Loucy (cell line): ENCODE data around the gene NSUN6.

Experiments
- EZH2phosphoT487 ChIP-seq: fragments of 200-600 bp; IDR thresholded peaks from 2 replicates; pipeline ENCODE4 v1.6.1; 2018; ENCODE audit warnings: antibody characterized with exemption, mild to moderate bottlenecking, moderate library complexity, borderline replicate concordance
- TF ChIP-seq, protein P1 (sequence below): fragments of 200-600 bp; sonication (generic); conservative IDR thresholded peaks from 2 replicates; pipeline ENCODE4 v1.5.1; 2014; ENCODE audit warnings: mild to moderate bottlenecking, antibody characterized with exemption, low read length

DNA sequence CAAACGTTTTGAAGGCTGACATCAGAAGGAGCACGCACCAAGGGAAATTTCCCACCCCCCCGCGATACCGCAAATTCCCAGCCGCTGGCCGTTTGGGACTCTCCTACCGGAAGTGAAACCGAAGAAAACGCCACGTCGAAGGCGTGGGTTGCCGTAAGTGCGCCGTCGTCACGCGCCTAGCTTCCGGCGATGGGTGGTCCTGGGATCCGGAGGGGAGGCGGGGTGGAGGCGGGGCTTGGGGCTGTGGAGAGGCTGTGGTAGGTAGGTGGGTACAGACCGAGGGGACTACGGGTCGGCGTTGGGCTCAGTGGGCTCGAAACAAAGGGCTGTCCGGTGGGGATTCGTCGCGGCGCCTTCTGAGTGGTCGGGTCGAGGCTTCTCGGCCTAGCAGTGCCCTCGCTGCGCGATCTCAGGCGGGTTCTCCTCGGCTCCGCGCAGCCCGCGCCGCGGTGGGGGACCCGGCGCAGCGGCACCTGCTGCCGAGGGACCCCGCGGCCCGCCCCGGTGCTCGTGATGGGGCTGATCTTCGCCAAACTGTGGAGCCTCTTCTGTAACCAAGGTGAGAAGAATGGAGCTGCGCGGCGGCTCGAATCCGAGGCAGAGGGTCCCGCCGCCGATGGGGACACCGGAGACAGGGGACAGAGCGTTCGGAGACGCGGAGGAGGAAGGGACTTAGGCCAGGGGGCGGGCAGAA, 7.9 kb upstream of the NSUN6 start, which contains the start of gene ARL5B:
- TF ChIP-seq, protein P1, sequence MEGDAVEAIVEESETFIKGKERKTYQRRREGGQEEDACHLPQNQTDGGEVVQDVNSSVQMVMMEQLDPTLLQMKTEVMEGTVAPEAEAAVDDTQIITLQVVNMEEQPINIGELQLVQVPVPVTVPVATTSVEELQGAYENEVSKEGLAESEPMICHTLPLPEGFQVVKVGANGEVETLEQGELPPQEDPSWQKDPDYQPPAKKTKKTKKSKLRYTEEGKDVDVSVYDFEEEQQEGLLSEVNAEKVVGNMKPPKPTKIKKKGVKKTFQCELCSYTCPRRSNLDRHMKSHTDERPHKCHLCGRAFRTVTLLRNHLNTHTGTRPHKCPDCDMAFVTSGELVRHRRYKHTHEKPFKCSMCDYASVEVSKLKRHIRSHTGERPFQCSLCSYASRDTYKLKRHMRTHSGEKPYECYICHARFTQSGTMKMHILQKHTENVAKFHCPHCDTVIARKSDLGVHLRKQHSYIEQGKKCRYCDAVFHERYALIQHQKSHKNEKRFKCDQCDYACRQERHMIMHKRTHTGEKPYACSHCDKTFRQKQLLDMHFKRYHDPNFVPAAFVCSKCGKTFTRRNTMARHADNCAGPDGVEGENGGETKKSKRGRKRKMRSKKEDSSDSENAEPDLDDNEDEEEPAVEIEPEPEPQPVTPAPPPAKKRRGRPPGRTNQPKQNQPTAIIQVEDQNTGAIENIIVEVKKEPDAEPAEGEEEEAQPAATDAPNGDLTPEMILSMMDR: no peak
- no peak for TF ChIP-seq EZH2phosphoT487
